ENCODE data around the gene DTX3.
"Not testable (repeated sequence)": the region's sequence is repeated elsewhere in the genome, so short reads cannot be mapped to it uniquely, and the experiment has no call there.

The DTX3 gene, protein sequence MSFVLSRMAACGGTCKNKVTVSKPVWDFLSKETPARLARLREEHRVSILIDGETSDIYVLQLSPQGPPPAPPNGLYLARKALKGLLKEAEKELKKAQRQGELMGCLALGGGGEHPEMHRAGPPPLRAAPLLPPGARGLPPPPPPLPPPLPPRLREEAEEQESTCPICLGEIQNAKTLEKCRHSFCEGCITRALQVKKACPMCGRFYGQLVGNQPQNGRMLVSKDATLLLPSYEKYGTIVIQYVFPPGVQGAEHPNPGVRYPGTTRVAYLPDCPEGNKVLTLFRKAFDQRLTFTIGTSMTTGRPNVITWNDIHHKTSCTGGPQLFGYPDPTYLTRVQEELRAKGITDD

DNA sequence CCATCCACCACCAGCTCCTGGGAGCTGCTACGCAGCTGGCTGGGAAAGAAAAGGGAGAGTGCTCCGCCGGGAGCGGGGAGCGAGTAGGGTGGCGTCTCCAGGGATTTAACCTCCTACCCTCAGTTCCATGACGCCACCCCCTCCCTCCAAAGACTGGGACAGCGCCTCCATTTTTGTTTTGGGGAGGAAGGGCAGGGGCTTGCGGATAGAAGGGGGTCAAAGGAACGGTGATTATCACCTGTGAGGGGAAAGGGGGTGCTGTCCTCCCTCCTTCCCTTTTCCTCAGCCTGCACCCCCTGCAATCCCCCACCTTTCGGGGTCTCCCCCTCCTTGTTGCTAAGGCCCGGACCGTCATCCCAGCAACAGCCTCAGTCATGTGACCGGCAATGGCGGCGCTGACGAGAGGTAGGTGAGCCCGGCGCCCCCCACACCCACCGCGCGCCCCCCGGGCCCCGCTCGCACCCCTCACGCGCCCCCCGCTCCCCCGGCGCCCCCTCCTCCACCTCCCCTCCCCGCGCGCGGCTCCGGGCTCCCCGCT is at the start of gene DTX3:
Gene DTX3, plus strand, starts transcription at position 371 of the 538 bp plus-strand sequence. CDS start 1,694 bp downstream, outside the sequence.
- no peak for DNase-seq (ENCODE audit: low read depth in 2 of 2)

DNA sequence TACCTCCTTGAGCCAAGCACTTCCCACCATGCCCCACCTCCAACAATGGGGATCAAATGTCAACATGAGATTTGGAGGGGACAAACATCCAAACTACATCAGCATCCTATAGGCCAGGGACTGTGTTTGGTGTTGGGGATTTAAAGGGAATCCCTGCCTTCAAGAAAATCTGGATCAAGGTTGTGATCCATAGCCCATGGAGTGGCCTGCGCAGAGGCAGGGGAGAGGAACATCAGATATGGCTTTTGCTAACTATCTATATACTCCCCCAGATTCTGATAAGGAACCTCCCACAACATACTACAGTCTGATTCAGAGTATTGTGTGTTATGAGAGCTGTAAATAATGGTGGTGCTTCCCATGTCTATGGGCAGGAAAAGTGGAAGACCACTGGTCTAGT is 49.7 kb upstream of the DTX3 start:
- no peak for DNase-seq (ENCODE audit: low read depth in 2 of 2)

- DNase-seq (ENCODE audit: low read depth in 2 of 2), result no peak
Observed at GRCh38 chr12:57558864-57559263, 45.8 kb upstream of the DTX3 start.

- DNase-seq (ENCODE audit: low read depth in 2 of 2), result no peak
Observed at GRCh38 chr12:57560516-57560915, 44.1 kb upstream of the DTX3 start.

DNA sequence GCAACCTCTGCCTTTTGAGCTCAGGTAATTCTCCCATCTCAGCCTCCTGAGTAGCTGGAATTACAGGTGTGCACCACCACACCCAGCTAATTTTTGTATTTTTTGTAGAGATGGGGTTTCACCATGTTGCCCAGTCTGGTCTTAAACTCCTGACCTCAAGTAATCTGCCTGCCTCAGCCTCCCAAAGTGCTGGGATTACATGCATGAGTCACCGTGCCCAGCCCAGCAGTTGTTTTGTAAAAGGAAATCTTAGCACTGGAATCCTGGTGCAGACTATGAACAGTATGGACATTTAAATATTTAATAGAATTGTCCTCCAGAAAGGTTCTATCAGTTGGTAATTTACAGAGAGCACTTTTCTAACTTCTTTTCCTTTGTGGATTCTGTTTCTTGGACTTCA is 43.5 kb upstream of the DTX3 start:
- not testable (repeated sequence) for DNase-seq (ENCODE audit: low read depth in 2 of 2)

DNA sequence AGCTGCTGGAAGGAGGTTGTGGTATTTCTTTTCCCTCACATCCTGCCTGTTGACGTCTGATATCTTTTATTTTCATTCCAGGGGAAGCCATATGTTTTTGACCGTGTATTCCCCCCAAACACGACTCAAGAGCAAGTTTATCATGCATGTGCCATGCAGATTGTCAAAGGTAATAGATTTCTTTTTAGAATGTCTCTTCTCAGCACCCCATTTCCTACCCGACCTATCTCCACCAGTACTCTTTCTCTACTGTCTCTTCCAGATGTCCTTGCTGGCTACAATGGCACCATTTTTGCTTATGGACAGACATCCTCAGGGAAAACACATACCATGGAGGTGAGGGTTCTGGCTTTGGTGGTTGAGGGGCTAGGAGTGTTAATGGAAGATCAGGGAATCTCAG is 41.3 kb upstream of the DTX3 start:
- DNase-seq (ENCODE audit: low read depth in 2 of 2), result no peak

- no peak for DNase-seq (ENCODE audit: low read depth in 2 of 2)
Observed at GRCh38 chr12:57564178-57564740, 40.4 kb upstream of the DTX3 start.

DNA sequence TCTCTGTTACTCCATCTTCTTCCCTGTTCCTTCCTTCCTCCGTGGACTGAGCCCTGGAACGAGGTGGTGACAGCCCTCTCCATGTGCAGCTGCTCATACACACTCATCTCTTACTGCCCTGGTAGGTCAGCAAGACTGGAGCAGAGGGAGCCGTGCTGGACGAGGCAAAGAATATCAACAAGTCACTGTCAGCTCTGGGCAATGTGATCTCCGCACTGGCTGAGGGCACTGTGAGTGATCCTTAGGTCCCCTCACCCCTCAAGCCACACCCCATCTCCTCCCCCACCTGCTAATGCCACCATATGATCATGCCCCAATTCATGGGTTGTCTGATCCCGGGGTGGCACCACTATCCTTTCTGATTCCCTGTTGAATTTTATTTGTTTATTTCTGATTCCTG is 35.8 kb upstream of the DTX3 start:
- DNase-seq (ENCODE audit: low read depth in 2 of 2), result no peak

DNA sequence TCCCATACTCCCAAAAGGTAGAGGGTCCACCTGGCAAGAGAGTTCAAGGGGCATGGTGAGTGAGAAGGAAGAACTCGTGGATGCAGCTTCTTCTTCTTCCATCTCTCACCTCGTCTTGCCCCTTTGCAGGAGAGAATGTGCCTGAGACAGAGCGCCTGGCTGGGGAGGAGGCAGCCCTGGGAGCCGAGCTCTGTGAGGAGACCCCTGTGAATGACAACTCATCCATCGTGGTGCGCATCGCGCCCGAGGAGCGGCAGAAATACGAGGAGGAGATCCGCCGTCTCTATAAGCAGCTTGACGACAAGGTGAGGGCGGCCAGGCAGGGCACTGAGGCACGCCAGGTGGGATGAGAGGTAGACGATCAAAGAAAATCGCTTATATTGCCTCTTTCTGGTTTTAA is 34.8 kb upstream of the DTX3 start:
- no peak for DNase-seq (ENCODE audit: low read depth in 2 of 2)

DNA sequence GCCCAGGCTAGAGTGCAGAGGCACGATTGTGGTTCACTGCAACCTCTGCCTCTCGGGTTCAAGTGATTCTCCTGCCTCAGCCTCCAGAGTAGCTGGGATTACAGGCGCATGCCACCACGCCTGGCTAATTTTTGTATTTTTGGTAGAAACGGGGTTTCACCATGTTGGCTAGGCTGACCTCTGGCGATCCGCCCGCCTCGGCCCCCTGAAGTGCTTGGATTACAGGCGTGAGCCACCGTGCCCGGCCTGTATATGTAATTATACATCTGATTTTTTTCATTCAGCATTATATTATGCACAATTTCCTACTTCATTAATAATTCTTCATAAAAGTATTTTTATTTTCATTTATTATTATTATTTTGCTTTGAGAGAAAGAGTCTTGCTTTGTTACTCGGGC is 34.2 kb upstream of the DTX3 start:
- not testable (repeated sequence) for DNase-seq (ENCODE audit: low read depth in 2 of 2)

DNA sequence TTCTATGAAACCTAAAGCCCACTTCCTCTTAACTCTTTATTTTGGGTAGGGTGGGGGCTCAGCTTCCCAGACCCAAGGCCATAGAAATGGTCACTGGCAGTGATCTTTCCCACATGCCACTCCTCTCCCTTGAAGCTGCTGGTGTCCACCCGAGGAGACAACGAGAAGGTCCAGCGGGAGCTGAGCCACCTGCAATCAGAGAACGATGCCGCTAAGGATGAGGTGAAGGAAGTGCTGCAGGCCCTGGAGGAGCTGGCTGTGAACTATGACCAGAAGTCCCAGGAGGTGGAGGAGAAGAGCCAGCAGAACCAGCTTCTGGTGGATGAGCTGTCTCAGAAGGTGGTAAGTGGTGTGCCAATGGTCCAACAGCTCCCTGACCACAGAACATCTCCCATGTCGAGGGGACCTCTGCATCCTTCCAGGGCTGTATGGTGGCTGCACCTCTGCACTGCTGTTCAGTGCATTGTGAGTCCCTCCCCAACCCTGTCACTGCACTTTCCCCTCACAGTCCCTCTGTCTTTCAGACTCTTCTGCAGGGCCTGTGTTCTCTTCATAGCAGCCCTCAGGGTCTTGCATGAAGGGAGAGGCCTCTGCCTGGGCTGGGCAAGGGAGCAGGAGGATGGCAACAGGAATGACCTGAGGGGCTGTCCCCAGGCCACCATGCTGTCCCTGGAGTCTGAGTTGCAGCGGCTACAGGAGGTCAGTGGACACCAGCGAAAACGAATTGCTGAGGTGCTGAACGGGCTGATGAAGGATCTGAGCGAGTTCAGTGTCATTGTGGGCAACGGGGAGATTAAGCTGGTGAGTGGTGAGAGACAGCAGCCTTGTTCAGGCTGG is 32.5 kb upstream of the DTX3 start:
- DNase-seq (ENCODE audit: low read depth in 2 of 2), result no peak

- DNase-seq (ENCODE audit: low read depth in 2 of 2), result no peak
Observed at GRCh38 chr12:57574795-57575194, 29.8 kb upstream of the DTX3 start.

- DNase-seq (ENCODE audit: low read depth in 2 of 2), result no peak
Observed at GRCh38 chr12:57575771-57576612, 28.6 kb upstream of the DTX3 start.

- no peak for DNase-seq (ENCODE audit: low read depth in 2 of 2)
Observed at GRCh38 chr12:57576613-57577160, 27.9 kb upstream of the DTX3 start.

GRCh38 chr12:57577981-57578758 is 26.5 kb upstream of the DTX3 start:
- no peak for DNase-seq (ENCODE audit: low read depth in 2 of 2)

- no peak for DNase-seq (ENCODE audit: low read depth in 2 of 2)
Observed at GRCh38 chr12:57579011-57579410, 25.6 kb upstream of the DTX3 start.

- DNase-seq (ENCODE audit: low read depth in 2 of 2), result no peak
Observed at GRCh38 chr12:57579677-57580465, 24.8 kb upstream of the DTX3 start.

GRCh38 chr12:57580466-57580795 is 24.2 kb upstream of the DTX3 start:
- no peak for DNase-seq (ENCODE audit: low read depth in 2 of 2)

GRCh38 chr12:57581802-57582201 is 22.8 kb upstream of the DTX3 start:
- no peak for DNase-seq (ENCODE audit: low read depth in 2 of 2)

DNA sequence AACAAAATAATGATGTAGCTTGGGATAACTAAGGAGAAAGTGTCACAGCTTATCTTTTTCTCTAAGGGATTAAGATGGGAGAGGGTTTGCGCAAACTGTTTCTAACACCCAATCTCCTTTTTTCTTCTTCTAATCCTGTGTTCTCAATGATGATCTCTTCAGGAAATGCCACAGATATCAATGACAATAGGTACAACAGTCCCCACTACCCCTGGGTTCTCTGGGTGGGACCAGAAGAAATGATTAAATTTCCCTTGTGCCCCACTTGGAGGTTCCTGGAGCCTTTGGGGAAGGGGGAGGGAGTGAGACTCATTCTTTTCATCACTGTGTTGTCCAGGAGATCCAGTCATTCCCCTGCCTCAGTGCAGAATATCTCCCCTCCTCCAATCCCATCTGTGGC is 22.2 kb upstream of the DTX3 start:
- DNase-seq (ENCODE audit: low read depth in 2 of 2), result no peak
